Activated naive CD8-positive, alpha-beta T cell treated with anti-CD3 and anti-CD28 coated beads for 36 hours (primary cell): ENCODE measurements around the gene POU2AF2. TPM values are rescaled to one million over a fixed set of nuclear protein-coding genes. Genes with fewer than 3 reads are reported as not detected.
"Not testable (repeated sequence)": the region's sequence is repeated elsewhere in the genome, so short reads cannot be mapped to it uniquely, and the experiment has no call there.

ENCODE experiments used
- DNase-seq: peaks from one replicate; pipeline ENCODE4 v3.0.0; 2021
- H3K27ac Mint-ChIP-seq: one replicate; pipeline ENCODE4 v1.8.0; 2022; ENCODE audit warnings: mild to moderate bottlenecking, moderate library complexity, mixed read lengths
- H3K27me3 Mint-ChIP-seq: one replicate; pipeline ENCODE4 v1.8.0; 2022; ENCODE audit warnings: mild to moderate bottlenecking, mixed read lengths
- H3K36me3 Mint-ChIP-seq: one replicate; pipeline ENCODE4 v1.8.0; 2021; ENCODE audit warnings: mild to moderate bottlenecking, mixed read lengths
- H3K4me1 Mint-ChIP-seq: one replicate; pipeline ENCODE4 v1.8.0; 2021; ENCODE audit warnings: mixed read lengths
- H3K4me3 Mint-ChIP-seq: one replicate; pipeline ENCODE4 v1.8.0; 2022; ENCODE audit warnings: mild to moderate bottlenecking, moderate library complexity, mixed read lengths
- H3K9me3 Mint-ChIP-seq: one replicate; pipeline ENCODE4 v1.8.0; 2022; ENCODE audit warnings: mixed read lengths
- total RNA-seq, 2 experiments: library from RNA; stranded (reverse); gene quantifications; one replicate each; pipeline ENCODE4 v1.2.3, GENCODE V29; 2021

POU2AF2 gene
- total RNA-seq, 2 experiments from 2014 or later: not detected

DNA sequence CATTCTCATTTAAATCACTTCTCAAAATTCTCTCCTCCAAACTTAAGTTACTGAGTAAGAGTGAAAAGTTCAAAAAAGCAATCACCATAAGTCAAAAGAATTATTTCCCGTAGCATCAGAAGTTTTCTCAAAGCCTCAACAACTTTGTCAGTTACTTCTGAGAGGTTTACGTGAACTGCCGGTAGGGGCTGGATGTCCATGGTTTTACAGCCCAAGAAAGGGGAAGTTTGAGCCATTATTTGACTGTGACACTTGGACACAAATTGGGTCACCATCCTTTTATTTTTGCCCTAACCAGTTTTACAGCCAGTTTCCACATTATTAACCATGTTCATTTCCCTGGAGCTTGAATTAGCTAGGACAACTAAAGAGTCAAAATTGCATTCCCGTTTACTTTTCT lies 60.4 kb downstream of the POU2AF2 start:
- H3K4me3 Mint-ChIP-seq: no peak overlapping the region
- peaks cover 36% of the 10 kb centered on the region for H3K27me3 Mint-ChIP-seq
- no peak overlapping the region for H3K27ac Mint-ChIP-seq
- no peaks in the 10 kb centered on the region for H3K36me3 Mint-ChIP-seq
- no peaks in the 10 kb centered on the region for H3K4me1 Mint-ChIP-seq
- no peaks in the 10 kb centered on the region for H3K9me3 Mint-ChIP-seq
- DNase-seq: no peak

DNA sequence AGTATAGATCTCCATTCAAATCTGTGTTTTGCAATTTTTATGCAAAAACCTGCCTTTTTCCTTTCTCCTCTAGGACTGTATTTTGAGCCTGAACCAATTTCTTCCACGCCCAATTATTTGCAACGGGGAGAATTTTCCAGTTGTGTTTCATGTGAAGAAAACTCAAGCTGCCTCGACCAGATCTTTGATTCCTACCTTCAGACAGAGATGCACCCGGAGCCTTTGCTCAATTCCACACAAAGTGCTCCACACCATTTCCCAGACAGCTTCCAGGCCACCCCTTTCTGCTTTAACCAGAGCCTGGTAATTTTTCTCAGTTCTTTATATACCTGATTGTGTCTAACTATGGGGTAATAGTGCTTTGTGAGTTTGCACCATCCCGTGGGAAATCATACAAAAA lies 60.8 kb downstream of the POU2AF2 start:
- DNase-seq: no peak
- H3K27me3 Mint-ChIP-seq: peaks cover 32% of the 10 kb centered on the region

GRCh38 chr11:111307472-111308108 lies 62.1 kb downstream of the POU2AF2 start:
- no peaks in the 10 kb centered on the region for H3K4me1 Mint-ChIP-seq
- H3K27me3 Mint-ChIP-seq: peaks cover 22% of the 10 kb centered on the region
- H3K4me3 Mint-ChIP-seq: no peak overlapping the region
- H3K9me3 Mint-ChIP-seq: no peaks in the 10 kb centered on the region
- no peaks in the 10 kb centered on the region for H3K36me3 Mint-ChIP-seq
- no peak for DNase-seq
- no peak overlapping the region for H3K27ac Mint-ChIP-seq

More for the DNA sequence above, 60.8 kb downstream of the POU2AF2 start:
- H3K4me1 Mint-ChIP-seq: no peaks in the 10 kb centered on the region
- no peaks in the 10 kb centered on the region for H3K36me3 Mint-ChIP-seq
- H3K9me3 Mint-ChIP-seq: no peaks in the 10 kb centered on the region
- no peak overlapping the region for H3K27ac Mint-ChIP-seq
- H3K4me3 Mint-ChIP-seq: no peak overlapping the region

DNA sequence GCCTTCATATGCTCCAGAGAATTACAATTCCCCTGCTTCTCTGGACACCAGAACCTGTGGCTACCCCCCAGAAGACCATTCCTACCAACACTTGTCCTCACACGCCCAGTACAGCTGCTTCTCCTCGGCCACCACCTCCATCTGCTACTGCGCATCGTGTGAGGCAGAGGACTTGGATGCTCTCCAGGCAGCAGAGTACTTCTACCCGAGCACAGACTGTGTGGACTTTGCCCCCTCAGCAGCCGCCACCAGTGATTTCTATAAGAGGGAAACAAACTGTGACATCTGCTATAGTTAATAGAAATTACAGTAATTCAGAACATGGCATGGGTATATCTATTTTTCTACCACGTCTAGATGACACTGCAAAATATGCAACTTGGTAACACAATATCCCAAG lies 62.6 kb downstream of the POU2AF2 start:
- H3K9me3 Mint-ChIP-seq: no peaks in the 10 kb centered on the region
- H3K27ac Mint-ChIP-seq: no peak overlapping the region
- DNase-seq: no peak
- no peaks in the 10 kb centered on the region for H3K4me1 Mint-ChIP-seq
- H3K4me3 Mint-ChIP-seq: no peak overlapping the region
- no peaks in the 10 kb centered on the region for H3K36me3 Mint-ChIP-seq
- peaks cover 18% of the 10 kb centered on the region for H3K27me3 Mint-ChIP-seq

GRCh38 chr11:111309215-111309915 lies 63.8 kb downstream of the POU2AF2 start:
- Mint-ChIP-seq H3K36me3 (no peaks in the 10 kb centered on the region), H3K27ac (no peak overlapping the region), H3K9me3 (no peaks in the 10 kb centered on the region), H3K27me3 (peaks cover 18% of the 10 kb centered on the region), H3K4me1 (no peaks in the 10 kb centered on the region), H3K4me3 (no peak overlapping the region)
- DNase-seq: no peak

DNA sequence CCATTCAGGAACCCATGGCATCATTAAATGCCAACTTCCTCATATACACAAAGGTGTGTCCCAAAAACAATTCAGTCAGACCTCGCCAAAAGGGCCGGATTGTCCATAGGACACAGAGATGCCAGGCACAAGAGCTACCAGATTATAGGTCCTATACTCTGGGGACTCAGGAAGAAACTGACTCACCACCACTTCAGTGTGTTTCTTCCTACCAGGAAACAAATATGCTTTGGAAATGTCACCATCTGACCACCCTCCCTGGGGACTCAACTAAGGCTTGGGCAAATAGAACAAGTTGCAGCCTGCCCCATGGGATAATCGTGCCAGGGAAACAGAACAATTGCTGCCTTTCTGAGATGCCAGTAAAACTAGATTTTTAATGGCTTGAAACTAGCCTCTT lies 64.6 kb downstream of the POU2AF2 start:
- DNase-seq: no peak
- Mint-ChIP-seq H3K27me3 (peaks cover 12% of the 10 kb centered on the region), H3K9me3 (no peaks in the 10 kb centered on the region), H3K27ac (no peak overlapping the region), H3K4me1 (no peaks in the 10 kb centered on the region), H3K36me3 (no peaks in the 10 kb centered on the region), H3K4me3 (no peak overlapping the region)

DNA sequence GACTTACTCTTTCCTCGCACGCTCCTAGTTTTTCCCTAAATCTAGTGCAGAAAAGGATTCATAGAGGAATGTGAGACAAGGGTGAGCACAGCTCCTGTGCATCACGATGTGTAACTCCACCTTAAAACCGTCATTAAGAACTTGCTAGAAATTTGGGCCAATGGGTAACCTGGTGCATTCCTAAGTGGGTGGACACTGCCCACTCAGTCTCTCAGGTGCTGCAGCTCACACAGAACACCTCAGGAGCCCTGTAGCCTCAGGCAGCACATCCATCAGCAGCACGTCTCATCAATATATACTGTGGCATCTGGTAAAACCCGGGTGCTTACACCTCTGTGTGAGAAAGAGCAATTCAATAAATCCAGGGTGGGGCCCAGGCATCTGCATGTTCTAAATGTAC lies 65.2 kb downstream of the POU2AF2 start:
- Mint-ChIP-seq H3K4me1 (no peaks in the 10 kb centered on the region), H3K4me3 (no peak overlapping the region), H3K27me3 (peaks cover 8% of the 10 kb centered on the region), H3K36me3 (no peaks in the 10 kb centered on the region), H3K9me3 (no peaks in the 10 kb centered on the region), H3K27ac (no peak overlapping the region)
- DNase-seq: no peak

GRCh38 chr11:111312076-111312475 lies 66.6 kb downstream of the POU2AF2 start:
- Mint-ChIP-seq H3K27me3 (no peaks in the 10 kb centered on the region), H3K27ac (no peak overlapping the region), H3K4me1 (no peaks in the 10 kb centered on the region), H3K9me3 (no peaks in the 10 kb centered on the region), H3K36me3 (no peaks in the 10 kb centered on the region), H3K4me3 (no peak overlapping the region)
- DNase-seq: no peak

- no peaks in the 10 kb centered on the region for H3K9me3 Mint-ChIP-seq
- DNase-seq: no peak
- H3K36me3 Mint-ChIP-seq: no peaks in the 10 kb centered on the region
- no peaks in the 10 kb centered on the region for H3K4me1 Mint-ChIP-seq
- no peak overlapping the region for H3K27ac Mint-ChIP-seq
- H3K4me3 Mint-ChIP-seq: no peak overlapping the region
- no peaks in the 10 kb centered on the region for H3K27me3 Mint-ChIP-seq
Observed at GRCh38 chr11:111319296-111319695, 73.8 kb downstream of the POU2AF2 start.

DNA sequence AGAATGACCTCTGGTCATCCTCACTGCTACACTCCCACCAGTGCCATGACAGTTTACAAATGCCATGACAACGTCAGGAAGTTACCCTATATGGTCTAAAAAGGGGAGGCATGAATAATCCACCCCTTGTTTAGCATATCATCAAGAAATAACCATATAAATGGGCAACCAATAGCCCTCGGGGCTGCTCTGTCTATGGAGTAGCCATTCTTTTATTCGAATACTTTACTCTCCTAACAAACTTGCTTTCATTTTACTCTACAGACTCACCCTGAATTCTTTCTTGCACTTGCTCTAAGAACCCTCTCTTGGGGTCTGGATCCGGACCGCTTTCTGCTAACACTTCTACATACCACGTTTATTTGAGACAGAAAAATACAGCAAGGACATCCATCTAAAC lies 74.7 kb downstream of the POU2AF2 start:
- not testable (repeated sequence) for H3K27me3 Mint-ChIP-seq, H3K27ac Mint-ChIP-seq, H3K36me3 Mint-ChIP-seq, H3K4me3 Mint-ChIP-seq, H3K4me1 Mint-ChIP-seq, DNase-seq, H3K9me3 Mint-ChIP-seq

GRCh38 chr11:111320728-111321568 lies 75.4 kb downstream of the POU2AF2 start:
- H3K27ac Mint-ChIP-seq: no peak overlapping the region
- H3K4me1 Mint-ChIP-seq: no peaks in the 10 kb centered on the region
- no peak overlapping the region for H3K4me3 Mint-ChIP-seq
- H3K36me3 Mint-ChIP-seq: no peaks in the 10 kb centered on the region
- no peaks in the 10 kb centered on the region for H3K9me3 Mint-ChIP-seq
- no peaks in the 10 kb centered on the region for H3K27me3 Mint-ChIP-seq
- DNase-seq: no peak

DNA sequence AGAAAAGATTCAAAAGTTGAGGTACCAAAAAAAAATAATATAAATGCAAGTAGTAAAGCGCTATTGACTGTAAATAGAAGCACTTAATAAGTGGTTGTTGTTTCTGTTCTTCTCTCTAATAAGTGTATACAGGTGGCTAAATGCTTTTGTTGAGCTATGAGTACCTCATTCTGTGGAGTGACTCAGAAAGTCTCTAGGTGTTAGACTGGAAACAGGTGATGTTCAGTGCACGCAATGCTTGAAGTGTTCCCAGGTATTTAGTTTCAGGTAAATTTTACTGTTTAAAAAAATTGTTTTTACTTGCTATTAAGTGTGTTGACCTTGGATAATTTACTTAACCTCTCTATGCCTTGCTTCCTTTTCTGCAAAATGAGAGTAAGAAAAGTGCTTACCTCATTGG lies 77.0 kb downstream of the POU2AF2 start:
- H3K4me3 Mint-ChIP-seq: no peak overlapping the region
- no peaks in the 10 kb centered on the region for H3K36me3 Mint-ChIP-seq
- DNase-seq: no peak
- H3K4me1 Mint-ChIP-seq: no peaks in the 10 kb centered on the region
- no peak overlapping the region for H3K27ac Mint-ChIP-seq
- H3K9me3 Mint-ChIP-seq: no peaks in the 10 kb centered on the region
- no peaks in the 10 kb centered on the region for H3K27me3 Mint-ChIP-seq

- no peaks in the 10 kb centered on the region for H3K9me3 Mint-ChIP-seq
- no peak overlapping the region for H3K27ac Mint-ChIP-seq
- no peak overlapping the region for H3K4me3 Mint-ChIP-seq
Observed at GRCh38 chr11:111324277-111324720, 78.8 kb downstream of the POU2AF2 start.

DNA sequence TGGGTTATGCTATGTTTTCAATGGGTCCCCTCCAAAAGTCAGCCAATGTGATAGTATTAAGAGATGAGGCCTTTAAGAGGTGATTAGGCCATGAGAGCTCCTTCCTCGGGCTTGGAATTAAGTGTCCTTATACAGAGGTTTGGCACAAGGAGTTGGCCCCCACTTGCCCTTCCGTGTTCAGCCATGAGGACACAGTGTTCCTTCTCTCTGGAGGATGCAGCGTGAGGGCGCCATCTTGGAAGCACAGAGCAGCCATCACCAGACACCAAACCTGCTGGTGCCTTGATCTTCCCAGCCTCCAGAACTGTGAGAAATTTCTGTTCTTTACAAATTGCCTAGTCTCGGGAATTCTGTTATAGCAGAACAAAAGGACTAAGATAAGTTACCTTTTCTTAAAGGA lies 79.7 kb downstream of the POU2AF2 start:
- H3K4me3 Mint-ChIP-seq: no peak overlapping the region
- no peaks in the 10 kb centered on the region for H3K36me3 Mint-ChIP-seq
- H3K27ac Mint-ChIP-seq: no peak overlapping the region
- no peaks in the 10 kb centered on the region for H3K9me3 Mint-ChIP-seq
- DNase-seq: no peak
- H3K27me3 Mint-ChIP-seq: no peaks in the 10 kb centered on the region
- peaks cover 1% of the 10 kb centered on the region for H3K4me1 Mint-ChIP-seq

More at GRCh38 chr11:111324277-111324720, 78.8 kb downstream of the POU2AF2 start:
- Mint-ChIP-seq H3K36me3 (no peaks in the 10 kb centered on the region), H3K4me1 (peaks cover 1% of the 10 kb centered on the region), H3K27me3 (no peaks in the 10 kb centered on the region)
- no peak for DNase-seq

DNA sequence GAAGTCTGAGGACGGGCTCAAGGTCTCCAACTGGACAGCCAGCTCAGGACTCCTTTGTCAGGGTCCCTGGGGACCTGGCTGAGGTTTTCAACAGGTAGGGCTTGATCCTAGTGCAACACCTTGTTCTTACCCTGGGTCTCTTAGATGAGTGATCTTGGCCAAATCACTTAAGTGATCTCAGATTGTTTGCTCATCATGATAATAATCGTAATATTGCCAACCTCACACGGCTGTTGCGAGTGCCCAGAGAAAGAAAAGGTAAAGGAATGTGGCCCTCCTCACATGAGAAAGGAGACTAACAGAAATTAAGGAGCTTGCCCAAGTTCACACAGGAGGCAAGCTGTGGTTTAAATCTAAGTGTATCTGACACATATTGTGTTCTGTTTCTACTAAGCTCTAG lies 81.3 kb downstream of the POU2AF2 start:
- peaks cover 1% of the 10 kb centered on the region for H3K4me1 Mint-ChIP-seq
- H3K27ac Mint-ChIP-seq: no peak overlapping the region
- H3K36me3 Mint-ChIP-seq: no peaks in the 10 kb centered on the region
- H3K9me3 Mint-ChIP-seq: no peaks in the 10 kb centered on the region
- no peaks in the 10 kb centered on the region for H3K27me3 Mint-ChIP-seq
- no peak for DNase-seq
- no peak overlapping the region for H3K4me3 Mint-ChIP-seq
